ENCODE data around the gene PNMA1.

Gene PNMA1

GRCh38 chr14:73684627-73685026, 29.6 kb downstream of the PNMA1 start:
- no peak overlapping the region for H3K4me3 ChIP-seq (ENCODE audit: low read length)
- no peak for TF ChIP-seq CTCF (conservative IDR thresholded peaks at IDR 0.05; ENCODE audit: low read depth, low read length)
- no peak for DNase-seq (ENCODE audit: low read depth)

- no peak for TF ChIP-seq CTCF (conservative IDR thresholded peaks at IDR 0.05; ENCODE audit: low read depth, low read length)
- no peak overlapping the region for H3K4me3 ChIP-seq (ENCODE audit: low read length)
- no peak for DNase-seq (ENCODE audit: low read depth)
These were observed 33.4 kb downstream of the PNMA1 start for GRCh38 chr14:73680821-73681220.

- H3K4me3 ChIP-seq (ENCODE audit: low read length), result no peak overlapping the region
- DNase-seq (ENCODE audit: low read depth), result no peak
- no peak for TF ChIP-seq CTCF (conservative IDR thresholded peaks at IDR 0.05; ENCODE audit: low read depth, low read length)
These were observed 35.5 kb downstream of the PNMA1 start for GRCh38 chr14:73678698-73679097.

GRCh38 chr14:73674986-73675385, 39.2 kb downstream of the PNMA1 start:
- DNase-seq (ENCODE audit: low read depth), result no peak
- no peak for TF ChIP-seq CTCF (conservative IDR thresholded peaks at IDR 0.05; ENCODE audit: low read depth, low read length)
- H3K4me3 ChIP-seq (ENCODE audit: low read length), result no peak overlapping the region

- H3K4me3 ChIP-seq (ENCODE audit: low read length), result no peak overlapping the region
- TF ChIP-seq CTCF (conservative IDR thresholded peaks at IDR 0.05; ENCODE audit: low read depth, low read length), result no peak
- DNase-seq (ENCODE audit: low read depth), result no peak
These were observed 46.3 kb downstream of the PNMA1 start for GRCh38 chr14:73667854-73668253.

- DNase-seq (ENCODE audit: low read depth), result no peak
- no peak for TF ChIP-seq CTCF (conservative IDR thresholded peaks at IDR 0.05; ENCODE audit: low read depth, low read length)
- H3K4me3 ChIP-seq (ENCODE audit: low read length), result no peak overlapping the region
These were observed 47.6 kb downstream of the PNMA1 start for GRCh38 chr14:73666583-73666982.

GRCh38 chr14:73665130-73665529, 49.1 kb downstream of the PNMA1 start:
- no peak for DNase-seq (ENCODE audit: low read depth)
- TF ChIP-seq CTCF (conservative IDR thresholded peaks at IDR 0.05; ENCODE audit: low read depth, low read length), result no peak
- H3K4me3 ChIP-seq (ENCODE audit: low read length), result no peak overlapping the region

Measured in retinal pigment epithelial cell (primary cell).